IMR-90 (cell line): ENCODE measurements around the gene RPL39. TPM values are rescaled to one million over a fixed set of nuclear protein-coding genes. Genes with fewer than 3 reads are reported as not detected.

Experiments
- ATAC-seq: fragments of 200-7000 bp; cut with Tn5 transposase; 2 replicates; pipeline ENCODE4 v1.9.1; 2020; ENCODE audit warnings: low read depth, mild to moderate bottlenecking, moderate library complexity
- BruUV-seq: library from RNA; stranded (reverse); fragments of 400-500 nt; replicated peaks from 2 replicates; lab custom pipeline; 2021; lab: Mats Ljungman, UMichigan
- CTCF ChIA-PET: fragments of 300-600 bp; formaldehyde crosslinking; extraction: SDS; loops from one replicate; lab custom pipeline; 2021; ENCODE audit warnings: antibody characterized with exemption; lab: Yijun Ruan, JAX
- POLR2A ChIA-PET: fragments of 300-600 bp; sonication (Branson Sonifier 250); formaldehyde crosslinking; loops from one replicate; lab custom pipeline; 2022; ENCODE audit warnings: antibody characterized with exemption; ENCODE audit not compliant: unreplicated experiment; lab: Charles Lee
- DNase-seq: peaks from one replicate; pipeline ENCODE4 v3.0.0; 2013
- H2AFZ ChIP-seq: replicated peaks from 2 replicates; pipeline ENCODE3; 2013; ENCODE audit warnings: low read length, mild to moderate bottlenecking; ENCODE audit not compliant: poor library complexity
- H2AK5ac ChIP-seq: 2 replicates; pipeline ENCODE4 v1.6.1; 2013; ENCODE audit warnings: low read depth, low read length, inconsistent platforms
- H2AK9ac ChIP-seq: replicated peaks from 2 replicates; pipeline ENCODE3; 2013; ENCODE audit warnings: mild to moderate bottlenecking, low read depth, low read length, moderate library complexity; ENCODE audit not compliant: poor library complexity
- H2BK120ac ChIP-seq: 2 replicates; pipeline ENCODE4 v1.6.1; 2013; ENCODE audit warnings: low read depth, low read length, inconsistent platforms
- H2BK15ac ChIP-seq: 3 replicates; pipeline ENCODE4 v1.6.1; 2013; ENCODE audit warnings: low read depth, low read length, inconsistent platforms
- H2BK20ac ChIP-seq: 2 replicates; pipeline ENCODE4 v1.6.1; 2013; ENCODE audit warnings: low read depth, mild to moderate bottlenecking, inconsistent platforms, low read length, moderate library complexity
- H2BK5ac ChIP-seq: 2 replicates; pipeline ENCODE4 v1.6.1; 2013; ENCODE audit warnings: mild to moderate bottlenecking, low read depth, low read length, inconsistent platforms; ENCODE audit not compliant: poor library complexity, severe bottlenecking
- H3K14ac ChIP-seq: replicated peaks from 2 replicates; pipeline ENCODE4 v1.6.1; 2013; ENCODE audit warnings: low read depth, low read length, inconsistent platforms
- H3K18ac ChIP-seq: 2 replicates; pipeline ENCODE4 v1.6.1; 2013; ENCODE audit warnings: low read depth, low read length, control low read depth
- H3K23ac ChIP-seq: 2 replicates; pipeline ENCODE4 v1.6.1; 2013; ENCODE audit warnings: low read depth, low read length, inconsistent platforms
- H3K27ac ChIP-seq: 2 replicates; pipeline ENCODE4 v1.5.1; 2013; ENCODE audit warnings: mild to moderate bottlenecking, control low read depth, low read length; ENCODE audit not compliant: insufficient read depth
- H3K27me3 ChIP-seq: 2 replicates; pipeline ENCODE4 v1.6.1; 2013; ENCODE audit warnings: low read length; ENCODE audit not compliant: control insufficient read depth, insufficient read depth
- H3K36me3 ChIP-seq: 2 replicates; pipeline ENCODE4 v1.6.1; 2013; ENCODE audit warnings: low read length, mixed read lengths; ENCODE audit not compliant: control insufficient read depth, insufficient read depth
- H3K4ac ChIP-seq: 2 replicates; pipeline ENCODE4 v1.6.1; 2013; ENCODE audit warnings: low read depth, low read length, inconsistent platforms
- H3K4me1 ChIP-seq: 2 replicates; pipeline ENCODE4 v1.6.1; 2013; ENCODE audit warnings: low read length, mixed read lengths; ENCODE audit not compliant: control insufficient read depth, insufficient read depth
- H3K4me2 ChIP-seq: 2 replicates; pipeline ENCODE4 v1.6.1; 2013; ENCODE audit warnings: low read depth, mild to moderate bottlenecking, control low read depth, low read length, moderate library complexity
- H3K4me3 ChIP-seq: 2 replicates; pipeline ENCODE4 v1.5.1; 2013; ENCODE audit warnings: low read depth, mild to moderate bottlenecking, control low read depth, low read length, moderate library complexity; ENCODE audit not compliant: insufficient read depth
- H3K56ac ChIP-seq: 2 replicates; pipeline ENCODE4 v1.6.1; 2013; ENCODE audit warnings: low read length, inconsistent platforms; ENCODE audit not compliant: insufficient read depth; ENCODE audit errors: extremely low read depth
- H3K79me1 ChIP-seq, 2 experiments: 2 replicates each; pipeline ENCODE4 v1.6.1; 2013; ENCODE audit warnings: low read length in 2 of 2, inconsistent platforms in 1 of 2, low read depth in 1 of 2
- H3K9ac ChIP-seq: 2 replicates; pipeline ENCODE4 v1.6.1; 2013; ENCODE audit warnings: low read depth, low read length, control low read depth
- H3K9me1 ChIP-seq: 2 replicates; pipeline ENCODE4 v1.6.1; 2013; ENCODE audit warnings: low read length, inconsistent platforms; ENCODE audit not compliant: insufficient read depth
- H3K9me3 ChIP-seq: 2 replicates; pipeline ENCODE4 v1.6.1; 2013; ENCODE audit warnings: low read length; ENCODE audit not compliant: control insufficient read depth, insufficient read depth
- H4K20me1 ChIP-seq: 2 replicates; pipeline ENCODE4 v1.6.1; 2013; ENCODE audit warnings: low read length, inconsistent platforms; ENCODE audit not compliant: insufficient read depth
- H4K5ac ChIP-seq: 2 replicates; pipeline ENCODE4 v1.6.1; 2013; ENCODE audit warnings: mild to moderate bottlenecking, low read depth, low read length, control low read depth
- H4K8ac ChIP-seq, 2 experiments: 2 replicates each; pipeline ENCODE4 v1.6.1; 2013; ENCODE audit warnings: low read depth in 2 of 2, low read length in 2 of 2, control low read depth in 1 of 2, inconsistent platforms in 1 of 2
- H4K91ac ChIP-seq: 2 replicates; pipeline ENCODE4 v1.6.1; 2013; ENCODE audit warnings: low read depth, low read length, inconsistent platforms; ENCODE audit not compliant: insufficient read depth
- BHLHE40 ChIP-seq: fragments of 150-350 bp; IDR thresholded peaks from 2 replicates; pipeline ENCODE4 v1.6.1; 2016; ENCODE audit warnings: mild to moderate bottlenecking, low read depth, low read length
- CEBPB ChIP-seq: IDR thresholded peaks from 2 replicates; pipeline ENCODE4 v1.6.1; 2012; ENCODE audit warnings: low read depth, low read length, improper control_type of control experiment
- CHD1 ChIP-seq: IDR thresholded peaks from 2 replicates; pipeline ENCODE4 v1.6.1; 2012; ENCODE audit warnings: low read depth, low read length, improper control_type of control experiment
- FOS ChIP-seq: fragments of 150-350 bp; IDR thresholded peaks from 2 replicates; pipeline ENCODE4 v1.6.1; 2016; ENCODE audit warnings: low read depth, low read length
- MAFK ChIP-seq: IDR thresholded peaks from 2 replicates; pipeline ENCODE4 v1.6.1; 2012; ENCODE audit warnings: low read depth, low read length, improper control_type of control experiment
- MAZ ChIP-seq: IDR thresholded peaks from 2 replicates; pipeline ENCODE4 v1.6.1; 2012; ENCODE audit warnings: low read depth, mild to moderate bottlenecking, low read length, improper control_type of control experiment, moderate library complexity, borderline replicate concordance
- RAD21 ChIP-seq: IDR thresholded peaks from 2 replicates; pipeline ENCODE4 v1.6.1; 2012; ENCODE audit warnings: low read length, improper control_type of control experiment
- RCOR1 ChIP-seq: IDR thresholded peaks from 2 replicates; pipeline ENCODE4 v1.6.1; 2012; ENCODE audit warnings: mild to moderate bottlenecking, low read length, improper control_type of control experiment; ENCODE audit not compliant: insufficient replicate concordance
- WGBS, 2 experiments: methylation state at CpG; one replicate each; pipeline versions ENCODE4 v1.1.5 to v1.1.7; 2013; ENCODE audit warnings: missing lambda C conversion rate in 2 of 2; ENCODE audit not compliant: insufficient read length in 1 of 2; ENCODE audit errors: extremely low coverage in 2 of 2; 5-methylcytosine and 5-hydroxymethylcytosine counted together
- dilution Hi-C: fragments of 300-500 bp; cut with HindIII; formaldehyde crosslinking; loops from one replicate; pipeline ENCODE4 v1.14.3; 2018; ENCODE audit warnings: low sequenced_read_pairs; ENCODE audit not compliant: unreplicated experiment
- in situ Hi-C: fragments of 300-500 bp; cut with MboI; formaldehyde crosslinking; loops from 3 replicates; pipeline ENCODE4 v1.14.3; 2019; ENCODE audit warnings: low sequenced_read_pairs, inconsistent platforms, mixed read lengths
- intact Hi-C: fragments of 100-400 bp; cut with micrococcal nuclease; formaldehyde crosslinking; loops from 2 replicates; pipeline ENCODE4 v1.10.0; 2022
- polyA plus RNA-seq, 3 experiments: library from polyadenylated mRNA; depleted of rRNA; stranded (reverse); fragments of >200 nt; gene quantifications; 2 replicates each; pipeline ENCODE4 v1.2.3, GENCODE V29; 2012; ENCODE audit warnings: low replicate concordance in 1 of 3
- total RNA-seq: library from RNA; depleted of rRNA; stranded (reverse); fragments of >200 nt; gene quantifications from 2 replicates; pipeline ENCODE4 v1.2.3, GENCODE V29; 2012
- TF ChIP-seq, protein P1 (sequence below): fragments of 150-350 bp; IDR thresholded peaks from 2 replicates; pipeline ENCODE4 v1.6.1; 2016; ENCODE audit warnings: low read depth, mild to moderate bottlenecking, low read length, moderate library complexity, borderline replicate concordance
- TF ChIP-seq, protein P2 (sequence below): fragments of 150-350 bp; IDR thresholded peaks from 2 replicates; pipeline ENCODE4 v1.6.1; 2017; ENCODE audit warnings: mild to moderate bottlenecking, antibody characterized with exemption, low read length, low read depth

Gene RPL39
- total and polyA plus RNA-seq, 2 of the 4 experiments (the other 2 are of a cell fraction), result 681 to 2,357 TPM

DNA sequence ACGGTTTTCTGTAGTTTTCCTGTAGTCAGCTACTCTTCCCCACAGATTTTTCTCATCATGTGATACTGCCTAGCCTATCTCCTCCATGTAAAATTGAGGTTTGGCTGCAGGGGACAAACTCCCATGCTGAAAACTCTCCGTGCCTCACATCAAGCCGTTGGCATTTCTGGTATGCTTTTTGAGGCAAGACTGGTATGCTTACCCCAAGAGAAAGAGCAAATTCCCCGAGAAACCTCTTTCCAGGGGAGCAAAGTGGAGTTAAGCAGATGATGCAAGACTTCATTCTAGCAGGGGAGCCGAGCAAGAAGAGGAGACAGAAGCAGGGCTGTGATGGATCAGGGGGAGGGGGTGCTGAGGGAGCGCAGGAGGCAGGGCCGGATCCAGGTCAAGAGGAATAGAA is 28.2 kb downstream of the RPL39 start:
- no TSS peak for BruUV-seq
- H3K4ac ChIP-seq, result peak overlapping the region; percentile 85
- POLR2A ChIA-PET, result no interaction called here
- H2BK120ac ChIP-seq, result peak overlapping the region; percentile 74
- H3K4me1 ChIP-seq, result peaks cover 6% of the 10 kb centered on the region; the same call in 1 of the 2 replicates
- no peaks in the 10 kb centered on the region for H3K79me1 ChIP-seq
- H3K9ac ChIP-seq, result peak overlapping the region; percentile 42
- H4K5ac ChIP-seq, result peak overlapping the region; percentile 56; the same call in 1 of the 2 replicates
- H3K27ac ChIP-seq, result peak overlapping the region; percentile 79; the same call in 1 of the 2 replicates
- H3K9me1 ChIP-seq, result no peaks in the 10 kb centered on the region
- H3K27me3 ChIP-seq, result no peaks in the 10 kb centered on the region
- no peaks in the 10 kb centered on the region for H3K36me3 ChIP-seq
- H3K18ac ChIP-seq, result no peak overlapping the region; the same call in 1 of the 2 replicates
- H2AK5ac ChIP-seq, result 0 out of 2 replicates have a peak overlapping the region, but pooled peaks have one; percentile 11
- no peak overlapping the region; the same call in 1 of the 2 replicates for H3K56ac ChIP-seq
- H2BK5ac ChIP-seq, result peak overlapping the region; percentile 70
- dilution Hi-C loops (no loop called here), in situ Hi-C loops (no loop called here), intact Hi-C loops (no loop called here)
- ATAC-seq (peak; percentile 79), DNase-seq (peak; percentile 77)
- peak overlapping the region; percentile 83 for H4K91ac ChIP-seq
- 14% methylated on average over 5 of the region's 7 CpGs; no CpG with 5 or more reads in 1 of the 2 experiments for WGBS, 2 experiments
- no peak overlapping the region for H3K14ac ChIP-seq
- CTCF ChIA-PET, result interaction anchor here (0.6 kb wide), 1 partner anchor 21 kb away, joined by 7 read pairs; no protein-coding TSS in a partner anchor
- peak overlapping the region; percentile 73 for H2AFZ ChIP-seq
- peak overlapping the region; percentile 92 for H3K23ac ChIP-seq
- no peaks in the 10 kb centered on the region for H4K20me1 ChIP-seq
- peak; percentile 86 for TF ChIP-seq CEBPB
- TF ChIP-seq CHD1, result no peak
- TF ChIP-seq FOS, result no peak
- no peak for TF ChIP-seq RCOR1
- TF ChIP-seq, protein P1, sequence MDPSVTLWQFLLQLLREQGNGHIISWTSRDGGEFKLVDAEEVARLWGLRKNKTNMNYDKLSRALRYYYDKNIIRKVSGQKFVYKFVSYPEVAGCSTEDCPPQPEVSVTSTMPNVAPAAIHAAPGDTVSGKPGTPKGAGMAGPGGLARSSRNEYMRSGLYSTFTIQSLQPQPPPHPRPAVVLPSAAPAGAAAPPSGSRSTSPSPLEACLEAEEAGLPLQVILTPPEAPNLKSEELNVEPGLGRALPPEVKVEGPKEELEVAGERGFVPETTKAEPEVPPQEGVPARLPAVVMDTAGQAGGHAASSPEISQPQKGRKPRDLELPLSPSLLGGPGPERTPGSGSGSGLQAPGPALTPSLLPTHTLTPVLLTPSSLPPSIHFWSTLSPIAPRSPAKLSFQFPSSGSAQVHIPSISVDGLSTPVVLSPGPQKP, result no peak
- TF ChIP-seq MAFK, result no peak
- no peak for TF ChIP-seq MAZ
- no peak for TF ChIP-seq BHLHE40
- TF ChIP-seq, protein P2, sequence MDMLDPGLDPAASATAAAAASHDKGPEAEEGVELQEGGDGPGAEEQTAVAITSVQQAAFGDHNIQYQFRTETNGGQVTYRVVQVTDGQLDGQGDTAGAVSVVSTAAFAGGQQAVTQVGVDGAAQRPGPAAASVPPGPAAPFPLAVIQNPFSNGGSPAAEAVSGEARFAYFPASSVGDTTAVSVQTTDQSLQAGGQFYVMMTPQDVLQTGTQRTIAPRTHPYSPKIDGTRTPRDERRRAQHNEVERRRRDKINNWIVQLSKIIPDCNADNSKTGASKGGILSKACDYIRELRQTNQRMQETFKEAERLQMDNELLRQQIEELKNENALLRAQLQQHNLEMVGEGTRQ, result peak; percentile 66
- no peak for TF ChIP-seq RAD21
- peak overlapping the region; percentile 26 for H2AK9ac ChIP-seq
- peak overlapping the region in 1 of 2 experiments; percentile 86; a peak in 2 of 4 replicates for H4K8ac ChIP-seq
- H2BK20ac ChIP-seq, result peak overlapping the region; percentile 72
- peak overlapping the region; percentile 42 for H3K4me2 ChIP-seq
- H3K4me3 ChIP-seq, result no peak overlapping the region
- no peaks in the 10 kb centered on the region for H3K9me3 ChIP-seq
- no peak overlapping the region for H2BK15ac ChIP-seq
